ENCODE results near the gene ARHGEF28.

ARHGEF28 gene

DNA sequence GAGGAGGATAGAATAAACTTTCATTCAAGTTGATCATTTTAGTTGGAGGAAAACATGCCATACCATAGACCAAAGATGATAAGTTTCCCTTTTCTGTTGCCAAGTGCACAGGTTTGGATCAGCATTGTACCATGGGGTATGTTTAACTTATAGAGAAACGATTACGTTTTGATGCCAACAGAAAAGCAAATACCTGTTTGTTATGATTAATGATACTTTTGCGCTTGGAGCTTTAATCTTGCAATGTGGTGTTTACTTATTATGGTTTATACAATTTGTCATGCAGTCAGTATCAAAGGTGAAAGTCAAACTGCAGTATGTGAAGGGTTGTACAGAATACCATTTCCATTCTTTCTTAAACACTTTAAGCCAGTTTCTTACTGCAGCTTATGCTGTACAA, 13.2 kb upstream of the ARHGEF28 start:
- Histone ChIP-seq H3K79me2 (ENCODE audit: low read length) (no peaks in the 10 kb centered on the region), H3K27me3 (replicated peaks; ENCODE audit: insufficient read depth, low read length) (no peaks in the 10 kb centered on the region), H2AFZ (ENCODE audit: low read length) (no peak overlapping the region), H3K27ac (ENCODE audit: low read length) (no peak overlapping the region), H4K20me1 (ENCODE audit: insufficient read depth, low read length) (no peaks in the 10 kb centered on the region), H3K36me3 (replicated peaks; ENCODE audit: insufficient read depth, low read length) (no peaks in the 10 kb centered on the region), H3K4me3 (ENCODE audit: low read length) (no peak overlapping the region), H3K4me1 (ENCODE audit: low read length) (peaks cover 3% of the 10 kb centered on the region), H3K9me2 (replicated peaks; ENCODE audit: insufficient read depth, low read length) (no peaks in the 10 kb centered on the region), H3K9ac (ENCODE audit: low read length) (no peak overlapping the region), H3K4me2 (ENCODE audit: low read depth, low read length) (no peak overlapping the region), H3K9me3 (replicated peaks; ENCODE audit: insufficient read depth, low read length) (no peaks in the 10 kb centered on the region), H3F3A (ENCODE audit: insufficient read depth, low read length) (peaks cover under 1% of the 10 kb centered on the region; the same call in 1 of the 2 replicates)
- no peak for DNase-seq
- TF ChIP-seq, protein P1, sequence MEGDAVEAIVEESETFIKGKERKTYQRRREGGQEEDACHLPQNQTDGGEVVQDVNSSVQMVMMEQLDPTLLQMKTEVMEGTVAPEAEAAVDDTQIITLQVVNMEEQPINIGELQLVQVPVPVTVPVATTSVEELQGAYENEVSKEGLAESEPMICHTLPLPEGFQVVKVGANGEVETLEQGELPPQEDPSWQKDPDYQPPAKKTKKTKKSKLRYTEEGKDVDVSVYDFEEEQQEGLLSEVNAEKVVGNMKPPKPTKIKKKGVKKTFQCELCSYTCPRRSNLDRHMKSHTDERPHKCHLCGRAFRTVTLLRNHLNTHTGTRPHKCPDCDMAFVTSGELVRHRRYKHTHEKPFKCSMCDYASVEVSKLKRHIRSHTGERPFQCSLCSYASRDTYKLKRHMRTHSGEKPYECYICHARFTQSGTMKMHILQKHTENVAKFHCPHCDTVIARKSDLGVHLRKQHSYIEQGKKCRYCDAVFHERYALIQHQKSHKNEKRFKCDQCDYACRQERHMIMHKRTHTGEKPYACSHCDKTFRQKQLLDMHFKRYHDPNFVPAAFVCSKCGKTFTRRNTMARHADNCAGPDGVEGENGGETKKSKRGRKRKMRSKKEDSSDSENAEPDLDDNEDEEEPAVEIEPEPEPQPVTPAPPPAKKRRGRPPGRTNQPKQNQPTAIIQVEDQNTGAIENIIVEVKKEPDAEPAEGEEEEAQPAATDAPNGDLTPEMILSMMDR (IDR thresholded peaks at IDR 0.05; ENCODE audit: low read length) = no peak
- TF ChIP-seq EZH2phosphoT487 (IDR thresholded peaks at IDR 0.05; ENCODE audit: low read length) = no peak
- TF ChIP-seq EZH2 (optimal IDR thresholded peaks at IDR 0.05; ENCODE audit: low read depth, low read length) = no peak

DNA sequence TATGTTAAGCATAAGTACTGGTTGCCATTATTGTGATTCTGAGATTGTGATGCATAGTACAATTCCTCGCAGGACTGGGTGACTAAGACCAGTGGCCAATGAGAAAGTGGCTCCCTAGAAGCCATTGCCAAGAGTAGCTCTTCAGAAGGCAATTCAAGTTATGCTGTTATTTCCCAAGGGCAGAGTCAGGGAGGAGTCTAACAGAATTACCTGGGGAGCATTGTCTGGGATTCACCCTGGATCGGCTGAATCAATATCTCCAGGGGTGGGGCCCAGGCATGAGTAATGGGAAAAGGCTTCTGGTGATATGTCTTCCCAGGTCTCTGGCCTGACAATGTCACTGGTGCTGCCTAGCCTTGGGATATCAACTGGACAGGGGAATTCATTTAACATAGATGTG, 10.9 kb upstream of the ARHGEF28 start:
- peaks cover 8% of the 10 kb centered on the region for H3K4me1 ChIP-seq (ENCODE audit: low read length)
- no peaks in the 10 kb centered on the region for H3K9me3 ChIP-seq (replicated peaks; ENCODE audit: insufficient read depth, low read length)
- H3K9me2 ChIP-seq (replicated peaks; ENCODE audit: insufficient read depth, low read length) = no peaks in the 10 kb centered on the region
- no peaks in the 10 kb centered on the region for H4K20me1 ChIP-seq (ENCODE audit: insufficient read depth, low read length)
- no peak overlapping the region for H2AFZ ChIP-seq (ENCODE audit: low read length)
- H3K79me2 ChIP-seq (ENCODE audit: low read length) = no peaks in the 10 kb centered on the region
- no peak overlapping the region for H3K9ac ChIP-seq (ENCODE audit: low read length)
- TF ChIP-seq EZH2phosphoT487 (IDR thresholded peaks at IDR 0.05; ENCODE audit: low read length) = no peak
- TF ChIP-seq, protein P1 (IDR thresholded peaks at IDR 0.05; ENCODE audit: low read length) = no peak
- no peak for TF ChIP-seq EZH2 (optimal IDR thresholded peaks at IDR 0.05; ENCODE audit: low read depth, low read length)
- no peak overlapping the region for H3K4me2 ChIP-seq (ENCODE audit: low read depth, low read length)
- no peaks in the 10 kb centered on the region for H3K36me3 ChIP-seq (replicated peaks; ENCODE audit: insufficient read depth, low read length)
- no peak overlapping the region for H3K4me3 ChIP-seq (ENCODE audit: low read length)
- peaks cover 3% of the 10 kb centered on the region; the same call in 1 of the 2 replicates for H3F3A ChIP-seq (ENCODE audit: insufficient read depth, low read length)
- DNase-seq = no peak
- no peaks in the 10 kb centered on the region for H3K27me3 ChIP-seq (replicated peaks; ENCODE audit: insufficient read depth, low read length)
- H3K27ac ChIP-seq (ENCODE audit: low read length) = no peak overlapping the region

DNA sequence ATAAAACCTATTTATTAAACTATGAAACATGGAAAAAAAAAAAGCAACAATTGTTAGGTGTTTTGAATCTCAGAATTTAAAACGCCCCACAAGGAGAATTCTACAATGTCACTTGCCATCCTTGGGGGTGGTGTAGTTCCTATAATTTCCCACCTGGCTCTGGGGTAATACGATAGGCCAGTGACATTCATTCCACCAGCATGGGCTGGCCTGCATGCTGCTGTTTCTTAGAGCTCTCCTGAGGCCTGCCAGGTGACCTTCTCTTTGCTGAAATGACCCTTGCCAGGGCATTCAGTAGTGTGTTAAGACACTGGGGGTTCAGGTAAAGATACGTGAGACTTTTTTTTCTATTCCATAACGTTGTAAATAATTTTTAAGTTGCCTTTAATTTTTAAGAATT, 10.0 kb upstream of the ARHGEF28 start:
- H3K4me2 ChIP-seq (ENCODE audit: low read depth, low read length) = no peak overlapping the region
- no peak overlapping the region for H3K4me3 ChIP-seq (ENCODE audit: low read length)
- no peak overlapping the region for H2AFZ ChIP-seq (ENCODE audit: low read length)
- no peaks in the 10 kb centered on the region for H3K9me3 ChIP-seq (replicated peaks; ENCODE audit: insufficient read depth, low read length)
- no peaks in the 10 kb centered on the region for H4K20me1 ChIP-seq (ENCODE audit: insufficient read depth, low read length)
- H3K9me2 ChIP-seq (replicated peaks; ENCODE audit: insufficient read depth, low read length) = no peaks in the 10 kb centered on the region
- H3K36me3 ChIP-seq (replicated peaks; ENCODE audit: insufficient read depth, low read length) = no peaks in the 10 kb centered on the region
- TF ChIP-seq EZH2 (optimal IDR thresholded peaks at IDR 0.05; ENCODE audit: low read depth, low read length) = no peak
- TF ChIP-seq, protein P1 (IDR thresholded peaks at IDR 0.05; ENCODE audit: low read length) = no peak
- no peak for TF ChIP-seq EZH2phosphoT487 (IDR thresholded peaks at IDR 0.05; ENCODE audit: low read length)
- no peak overlapping the region for H3K27ac ChIP-seq (ENCODE audit: low read length)
- H3K79me2 ChIP-seq (ENCODE audit: low read length) = no peaks in the 10 kb centered on the region
- no peak for DNase-seq
- peaks cover 8% of the 10 kb centered on the region for H3K4me1 ChIP-seq (ENCODE audit: low read length)
- no peak overlapping the region for H3K9ac ChIP-seq (ENCODE audit: low read length)
- H3K27me3 ChIP-seq (replicated peaks; ENCODE audit: insufficient read depth, low read length) = no peaks in the 10 kb centered on the region
- peaks cover 3% of the 10 kb centered on the region; the same call in 1 of the 2 replicates for H3F3A ChIP-seq (ENCODE audit: insufficient read depth, low read length)
